ENCODE results near the gene HARBI1.

GRCh38 chr11:46612326-46612725 is 4.7 kb downstream of the HARBI1 start:
- no peak for TF ChIP-seq EP300 (IDR thresholded peaks at IDR 0.05)
- TF ChIP-seq CTCF (IDR thresholded peaks at IDR 0.05) = no peak
